Renal cortex interstitium (tissue), 3 donors: Measurements from ENCODE around the gene DHX57. TPM values are rescaled to one million over a fixed set of nuclear protein-coding genes. Genes with fewer than 3 reads are reported as not detected.

Source experiments
- polyA plus RNA-seq, 3 donors: library from polyadenylated mRNA; unstranded; fragments of 120-200 nt; gene quantifications; one replicate each; pipeline ENCODE4 v1.2.1, GENCODE V29; 2013; ENCODE audit not compliant: insufficient read length in 3 of 3

The DHX57 gene
- polyA plus RNA-seq, 3 donors, result 35.2 to 44.3 (median 39.5) TPM

Other genes starting within 250 kb of the DHX57 start
- gene GALM, start 209.8 kb downstream of the DHX57 start, polyA plus RNA-seq, result 10 to 100 TPM; 54.0 to 60.0 (median 56.1) TPM
- 100 to 1,000 TPM; 203 to 279 (median 243) TPM for gene SRSF7, start 124.6 kb downstream of the DHX57 start, polyA plus RNA-seq
- 10 to 100 TPM; 17.9 to 24.7 (median 23.6) TPM for gene GEMIN6, start 97.7 kb downstream of the DHX57 start, polyA plus RNA-seq
- 10 to 100 TPM; 48.4 to 63.8 (median 49.0) TPM for gene MORN2, start within 50 bp of the DHX57 start, polyA plus RNA-seq
- gene ARHGEF33, start 13.9 kb upstream of the DHX57 start, polyA plus RNA-seq, result 1 to 10 TPM; 1.8 to 3.4 (median 2.2) TPM
- gene SOS1, start 245.1 kb upstream of the DHX57 start, polyA plus RNA-seq, result 10 to 100 TPM; 51.3 to 61.8 (median 55.6) TPM